ENCODE results near the gene PIGM.

GRCh38 chr1:160076295-160076694, 44.5 kb upstream of the PIGM start:
- TF ChIP-seq CTCF (IDR thresholded peaks at IDR 0.05) (no peak), POLR2A (IDR thresholded peaks at IDR 0.05) (no peak)
